A549 (cell line): ENCODE data around the gene CACNA1C. TPM values are rescaled to one million over a fixed set of nuclear protein-coding genes. Genes with fewer than 3 reads are reported as not detected.

Source experiments
- ATAC-seq, 2 experiments: fragments of 200-7000 bp in 1 of 2; fragments of >200 bp in 1 of 2; cut with Nextera tagmentation in 1 of 2; cut with Tn5 transposase in 1 of 2; 3 replicates each; pipeline versions ENCODE4 v1.8.0 to v1.9.1; 2018 to 2020; ENCODE audit warnings: mild to moderate bottlenecking in 1 of 2, moderate library complexity in 1 of 2
- CTCF ChIA-PET: fragments of 300-600 bp; sonication (Branson Sonifier 250); formaldehyde crosslinking; extraction: SDS; loops from one replicate; lab custom pipeline; 2021; ENCODE audit warnings: antibody characterized with exemption, inconsistent platforms; lab: Yijun Ruan, JAX
- POLR2A ChIA-PET: fragments of 350-600 bp; formaldehyde crosslinking; extraction: SDS; loops from one replicate; lab custom pipeline; 2021; ENCODE audit warnings: antibody characterized with exemption, inconsistent platforms; lab: Yijun Ruan, JAX
- DNase-seq, 2 experiments: peaks; one replicate each; pipeline versions ENCODE4 v3.0.0 to v3.0.0-alpha.2; 2011 to 2016; ENCODE audit warnings: low read depth in 1 of 2, low spot score in 1 of 2
- FAIRE-seq: peaks from 2 replicates; lab custom pipeline; 2011; peaks lifted over from hg19 to GRCh38; lab: Jason Lieb, UNC
- H3K27ac ChIP-seq, 2 experiments: fragments of >200 bp; sonication (Bioruptor Twin); formaldehyde crosslinking; 3 replicates each; pipeline ENCODE4 v1.5.1; 2016 to 2017
- H3K4me1 ChIP-seq: fragments of >200 bp; sonication (Bioruptor Twin); formaldehyde crosslinking; 3 replicates; pipeline ENCODE4 v1.6.1; 2016
- H3K4me2 ChIP-seq: fragments of >200 bp; sonication (Bioruptor Twin); formaldehyde crosslinking; 3 replicates; pipeline ENCODE4 v1.6.1; 2016
- H3K4me3 ChIP-seq: fragments of >200 bp; sonication (Bioruptor Twin); formaldehyde crosslinking; 3 replicates; pipeline ENCODE4 v1.5.1; 2016
- H3K9me3 ChIP-seq: fragments of >200 bp; sonication (Bioruptor Twin); formaldehyde crosslinking; 3 replicates; pipeline ENCODE4 v1.6.1; 2016
- CBX8 ChIP-seq: fragments of 200-600 bp; sonication (generic); IDR thresholded peaks from 2 replicates; pipeline ENCODE4 v1.6.1; 2016
- CHD2 ChIP-seq: fragments of 150-350 bp; IDR thresholded peaks from 2 replicates; pipeline ENCODE4 v1.6.1; 2014; ENCODE audit warnings: low read length; ENCODE audit not compliant: partially characterized antibody
- HEYL ChIP-seq: fragments of 250-450 bp; sonication (Bioruptor Pico); IDR thresholded peaks from 2 replicates; pipeline ENCODE4 v1.8.0; 2021; ENCODE audit warnings: mild to moderate bottlenecking, moderate library complexity
- JUN ChIP-seq, 2 experiments: fragments of >200 bp; sonication (Bioruptor Twin); formaldehyde crosslinking; IDR thresholded peaks; 2 replicates in 1 of 2; 3 replicates in 1 of 2; pipeline ENCODE4 v1.6.1; 2016 to 2017
- NFE2L2 ChIP-seq: fragments of 150-350 bp; conservative IDR thresholded peaks from 2 replicates; pipeline ENCODE4 v1.6.1; 2014; ENCODE audit warnings: low read length
- POLR2A ChIP-seq: IDR thresholded peaks from 2 replicates; pipeline ENCODE4 v1.6.1; 2012; ENCODE audit warnings: mild to moderate bottlenecking, low read length
- RAD21 ChIP-seq, 2 experiments: fragments of >200 bp in 1 of 2; sonication (Bioruptor Twin) in 1 of 2; formaldehyde crosslinking in 1 of 2; IDR thresholded peaks in 1 of 2; conservative IDR thresholded peaks in 1 of 2; 2 replicates in 1 of 2; 3 replicates in 1 of 2; pipeline ENCODE4 v1.6.1; 2012 to 2018; ENCODE audit warnings: inconsistent platforms in 1 of 2
- RNF2 ChIP-seq: fragments of 200-600 bp; sonication (generic); IDR thresholded peaks from 2 replicates; pipeline ENCODE4 v1.6.1; 2016; ENCODE audit warnings: low read depth, mild to moderate bottlenecking, antibody characterized with exemption, moderate library complexity, borderline replicate concordance
- TP53 ChIP-seq: fragments of 250-450 bp; sonication (Bioruptor Pico); IDR thresholded peaks from 2 replicates; pipeline ENCODE4 v1.5.0; 2021; ENCODE audit warnings: mild to moderate bottlenecking, moderate library complexity
- ZSCAN20 ChIP-seq: fragments of 250-450 bp; sonication (Bioruptor Pico); IDR thresholded peaks from 2 replicates; pipeline ENCODE4 v1.8.0; 2022; ENCODE audit warnings: mild to moderate bottlenecking, moderate library complexity
- WGBS: methylation state at CpG from one replicate; pipeline ENCODE4 v1.1.6; 2017; ENCODE audit errors: missing lambda C conversion rate; 5-methylcytosine and 5-hydroxymethylcytosine counted together
- polyA plus RNA-seq, 4 experiments: library from polyadenylated mRNA; depleted of rRNA in 3 of 4; stranded (reverse); fragments of >200 nt; fragmentation: RNase III in 1 of 4; extraction: RNeasy Plus Mini Kit Qiagen cat#74134 plus additional on column Dnase treatment in 1 of 4; gene quantifications; 2 replicates in 3 of 4; 3 replicates in 1 of 4; pipeline ENCODE4 v1.2.3, GENCODE V29; 2011 to 2017
- TF ChIP-seq, protein P1 (sequence below): fragments of 200-600 bp; sonication (generic); IDR thresholded peaks from 2 replicates; pipeline ENCODE4 v1.6.1; 2016; ENCODE audit warnings: antibody characterized with exemption, mild to moderate bottlenecking, moderate library complexity
- TF ChIP-seq, protein P2 (sequence below): fragments of >200 bp; sonication (Bioruptor Twin); formaldehyde crosslinking; IDR thresholded peaks from 3 replicates; pipeline ENCODE4 v1.5.1; 2016
- TF ChIP-seq, protein P3 (sequence below): IDR thresholded peaks from 2 replicates; pipeline ENCODE4 v1.6.1; 2012

Gene CACNA1C
- polyA plus RNA-seq, 2 of the 4 experiments (the other 2 are of a cell fraction) = not detected

DNA sequence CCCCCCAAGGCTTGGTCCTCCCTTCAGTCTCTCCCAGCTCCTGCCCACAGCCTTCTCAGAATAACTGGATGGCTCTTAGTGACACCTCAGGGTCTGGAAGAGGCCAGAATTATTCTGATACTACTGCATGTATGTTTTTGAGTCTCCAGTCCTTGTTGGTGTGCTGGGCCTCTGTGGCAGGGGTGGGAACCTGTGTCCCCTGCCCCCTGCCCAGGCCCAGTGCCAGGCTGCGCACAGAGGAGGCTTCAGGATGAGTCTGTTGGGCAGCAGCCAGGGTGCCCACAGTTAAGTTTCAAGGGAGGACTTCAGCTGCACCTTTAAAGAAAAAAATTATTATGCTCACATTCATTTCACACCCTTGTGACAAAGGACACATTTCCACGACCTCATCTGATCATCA lies 348.3 kb downstream of the CACNA1C start (continued):
- TF ChIP-seq, protein P1, sequence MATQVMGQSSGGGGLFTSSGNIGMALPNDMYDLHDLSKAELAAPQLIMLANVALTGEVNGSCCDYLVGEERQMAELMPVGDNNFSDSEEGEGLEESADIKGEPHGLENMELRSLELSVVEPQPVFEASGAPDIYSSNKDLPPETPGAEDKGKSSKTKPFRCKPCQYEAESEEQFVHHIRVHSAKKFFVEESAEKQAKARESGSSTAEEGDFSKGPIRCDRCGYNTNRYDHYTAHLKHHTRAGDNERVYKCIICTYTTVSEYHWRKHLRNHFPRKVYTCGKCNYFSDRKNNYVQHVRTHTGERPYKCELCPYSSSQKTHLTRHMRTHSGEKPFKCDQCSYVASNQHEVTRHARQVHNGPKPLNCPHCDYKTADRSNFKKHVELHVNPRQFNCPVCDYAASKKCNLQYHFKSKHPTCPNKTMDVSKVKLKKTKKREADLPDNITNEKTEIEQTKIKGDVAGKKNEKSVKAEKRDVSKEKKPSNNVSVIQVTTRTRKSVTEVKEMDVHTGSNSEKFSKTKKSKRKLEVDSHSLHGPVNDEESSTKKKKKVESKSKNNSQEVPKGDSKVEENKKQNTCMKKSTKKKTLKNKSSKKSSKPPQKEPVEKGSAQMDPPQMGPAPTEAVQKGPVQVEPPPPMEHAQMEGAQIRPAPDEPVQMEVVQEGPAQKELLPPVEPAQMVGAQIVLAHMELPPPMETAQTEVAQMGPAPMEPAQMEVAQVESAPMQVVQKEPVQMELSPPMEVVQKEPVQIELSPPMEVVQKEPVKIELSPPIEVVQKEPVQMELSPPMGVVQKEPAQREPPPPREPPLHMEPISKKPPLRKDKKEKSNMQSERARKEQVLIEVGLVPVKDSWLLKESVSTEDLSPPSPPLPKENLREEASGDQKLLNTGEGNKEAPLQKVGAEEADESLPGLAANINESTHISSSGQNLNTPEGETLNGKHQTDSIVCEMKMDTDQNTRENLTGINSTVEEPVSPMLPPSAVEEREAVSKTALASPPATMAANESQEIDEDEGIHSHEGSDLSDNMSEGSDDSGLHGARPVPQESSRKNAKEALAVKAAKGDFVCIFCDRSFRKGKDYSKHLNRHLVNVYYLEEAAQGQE = no peak
- TF ChIP-seq TP53 (no peak), NFE2L2 (no peak)

DNA sequence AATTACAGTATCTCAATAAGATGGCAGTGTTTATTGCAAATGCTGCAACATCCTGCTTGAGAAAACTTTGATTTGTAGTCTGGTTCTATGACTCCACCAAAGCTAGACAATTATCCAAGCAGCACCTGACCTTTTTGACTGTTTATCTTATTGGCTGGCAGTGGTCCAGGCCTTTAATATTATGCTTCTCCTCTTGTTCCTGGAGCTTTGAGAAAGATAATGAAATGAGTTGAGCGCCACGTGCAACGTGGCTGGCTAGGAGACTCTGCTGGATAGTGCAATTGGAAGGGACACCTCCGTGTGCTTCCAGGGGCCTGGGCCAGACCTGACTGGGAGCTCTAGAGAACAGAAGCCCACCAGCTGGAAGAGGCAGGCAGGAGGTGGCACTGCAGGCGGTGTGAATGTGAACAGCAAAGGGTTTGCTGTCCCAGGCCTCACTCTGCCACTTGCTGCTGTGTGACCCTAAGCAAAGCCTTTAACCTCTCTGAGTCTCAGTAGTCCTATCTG lies 349.3 kb downstream of the CACNA1C start:
- FAIRE-seq (no peak), DNase-seq (no peak), ATAC-seq (no peak)
- ChIA-PET POLR2A (no interaction called here), CTCF (interaction anchor here (0.5 to 1.9 kb wide), 2 partner anchors 10 to 129 kb away, joined by 3 to 6 read pairs; no protein-coding TSS in a partner anchor)
- TF ChIP-seq CHD2 (no peak), POLR2A (no peak), HEYL (CRISPR knock-in tag) (no peak), ZSCAN20 (CRISPR knock-in tag) (no peak)
- TF ChIP-seq, protein P2, sequence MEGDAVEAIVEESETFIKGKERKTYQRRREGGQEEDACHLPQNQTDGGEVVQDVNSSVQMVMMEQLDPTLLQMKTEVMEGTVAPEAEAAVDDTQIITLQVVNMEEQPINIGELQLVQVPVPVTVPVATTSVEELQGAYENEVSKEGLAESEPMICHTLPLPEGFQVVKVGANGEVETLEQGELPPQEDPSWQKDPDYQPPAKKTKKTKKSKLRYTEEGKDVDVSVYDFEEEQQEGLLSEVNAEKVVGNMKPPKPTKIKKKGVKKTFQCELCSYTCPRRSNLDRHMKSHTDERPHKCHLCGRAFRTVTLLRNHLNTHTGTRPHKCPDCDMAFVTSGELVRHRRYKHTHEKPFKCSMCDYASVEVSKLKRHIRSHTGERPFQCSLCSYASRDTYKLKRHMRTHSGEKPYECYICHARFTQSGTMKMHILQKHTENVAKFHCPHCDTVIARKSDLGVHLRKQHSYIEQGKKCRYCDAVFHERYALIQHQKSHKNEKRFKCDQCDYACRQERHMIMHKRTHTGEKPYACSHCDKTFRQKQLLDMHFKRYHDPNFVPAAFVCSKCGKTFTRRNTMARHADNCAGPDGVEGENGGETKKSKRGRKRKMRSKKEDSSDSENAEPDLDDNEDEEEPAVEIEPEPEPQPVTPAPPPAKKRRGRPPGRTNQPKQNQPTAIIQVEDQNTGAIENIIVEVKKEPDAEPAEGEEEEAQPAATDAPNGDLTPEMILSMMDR = no peak
- TF ChIP-seq, protein P3, sequence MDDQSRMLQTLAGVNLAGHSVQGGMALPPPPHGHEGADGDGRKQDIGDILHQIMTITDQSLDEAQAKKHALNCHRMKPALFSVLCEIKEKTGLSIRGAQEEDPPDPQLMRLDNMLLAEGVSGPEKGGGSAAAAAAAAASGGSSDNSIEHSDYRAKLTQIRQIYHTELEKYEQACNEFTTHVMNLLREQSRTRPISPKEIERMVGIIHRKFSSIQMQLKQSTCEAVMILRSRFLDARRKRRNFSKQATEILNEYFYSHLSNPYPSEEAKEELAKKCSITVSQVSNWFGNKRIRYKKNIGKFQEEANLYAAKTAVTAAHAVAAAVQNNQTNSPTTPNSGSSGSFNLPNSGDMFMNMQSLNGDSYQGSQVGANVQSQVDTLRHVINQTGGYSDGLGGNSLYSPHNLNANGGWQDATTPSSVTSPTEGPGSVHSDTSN = no peak
- Histone ChIP-seq H3K9me3 (no peaks in the 10 kb centered on the region), H3K27ac (no peak overlapping the region), H3K4me2 (no peak overlapping the region), H3K4me1 (no peaks in the 10 kb centered on the region), H3K4me3 (no peak overlapping the region)
- WGBS = 50% methylated on average over 5 of the region's 5 CpGs

DNA sequence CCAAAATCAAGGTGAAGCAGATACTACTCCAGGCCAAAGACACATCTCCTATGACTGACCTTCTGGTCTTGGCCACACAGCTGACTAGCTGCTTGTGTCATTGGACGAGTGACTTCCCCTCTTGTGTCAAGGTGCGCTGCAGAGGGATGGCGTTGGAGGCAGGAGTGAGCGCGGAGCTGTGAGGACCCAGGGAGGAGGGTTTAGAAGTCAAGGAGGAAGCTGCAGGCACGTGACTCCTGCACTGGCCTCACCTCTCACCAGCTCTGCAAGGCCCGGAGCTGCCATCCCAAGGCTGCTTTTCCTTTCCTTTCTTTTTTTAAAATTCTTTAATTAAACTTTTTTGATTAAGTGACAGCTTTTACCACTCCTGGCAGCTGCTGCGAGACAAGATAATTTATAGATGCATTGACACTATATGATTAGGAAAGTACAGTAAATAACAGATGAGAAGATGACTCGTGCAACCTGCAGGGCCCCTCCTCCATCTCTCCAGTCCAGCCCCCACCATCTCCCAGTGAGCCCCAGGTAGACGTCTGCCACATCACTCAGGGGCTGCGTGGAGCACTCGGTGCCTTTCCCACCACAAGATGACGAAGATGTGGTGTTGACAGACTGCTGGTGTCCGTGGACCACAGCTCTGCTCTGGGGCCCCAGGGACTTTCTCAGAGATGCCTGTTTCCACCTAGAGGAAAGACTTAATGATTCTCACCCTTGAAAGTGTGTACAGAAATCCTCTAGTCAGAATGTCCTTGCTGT lies 350.6 kb downstream of the CACNA1C start:
- Histone ChIP-seq H3K4me1 (no peaks in the 10 kb centered on the region), H3K4me3 (no peak overlapping the region), H3K9me3 (no peaks in the 10 kb centered on the region), H3K27ac (no peak overlapping the region), H3K4me2 (no peak overlapping the region)
- ATAC-seq (no peak), DNase-seq (no peak), FAIRE-seq (no peak)
- ChIA-PET CTCF (interaction anchor here (2.8 kb wide), 1 partner anchor 8 kb away, joined by 14 read pairs; no protein-coding TSS in a partner anchor), POLR2A (no interaction called here)
- TF ChIP-seq JUN (IDR thresholded peaks at IDR 0.05) (no peak), RNF2 (no peak), CBX8 (no peak), POLR2A (no peak), RAD21 (conservative IDR thresholded peaks at IDR 0.05 in 1 of 2, IDR thresholded peaks at IDR 0.05 in 1 of 2) (no peak)
- TF ChIP-seq, protein P3 = no peak
- TF ChIP-seq, protein P2 = no peak
- 29% methylated on average over 14 of the region's 14 CpGs for WGBS
